DMS53 treated with DMSO at 0.1 percent for 48 hours (cell line): ENCODE measurements around the gene CFAP99.

Experiments
- DNase-seq: peaks from one replicate; lab custom pipeline; 2025; ENCODE audit not compliant: unreplicated experiment; lab: John Stamatoyannopoulos, UW

The CFAP99 gene

DNA sequence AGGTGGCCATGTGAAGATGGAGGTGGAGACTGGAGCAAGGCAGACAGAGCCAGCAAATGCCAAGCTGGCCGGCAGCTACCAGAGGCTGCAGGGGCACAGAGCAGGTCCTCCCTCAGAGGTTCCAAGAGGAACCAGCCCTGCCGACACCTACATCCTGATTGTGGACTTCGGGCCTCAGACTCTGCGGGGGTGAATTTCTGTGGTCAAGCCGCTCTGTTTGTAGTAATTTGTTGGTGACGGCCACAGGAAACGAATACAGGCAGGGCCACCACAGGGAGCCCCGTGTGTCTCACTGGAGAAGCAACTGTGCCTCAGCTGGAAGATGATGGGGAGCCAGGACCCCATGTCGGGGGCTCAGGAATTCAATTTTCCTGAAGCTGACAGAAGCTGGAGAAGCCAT is 28.6 kb upstream of the CFAP99 start:
- DNase-seq, result no peak

GRCh38 chr4:2390784-2391421 is 27.9 kb upstream of the CFAP99 start:
- DNase-seq, result no peak

GRCh38 chr4:2393353-2394270 is 25.1 kb upstream of the CFAP99 start:
- DNase-seq, result no peak

- DNase-seq, result no peak
Measured at GRCh38 chr4:2394528-2394927, 24.2 kb upstream of the CFAP99 start.

GRCh38 chr4:2395038-2395437 is 23.7 kb upstream of the CFAP99 start:
- DNase-seq, result no peak

- no peak for DNase-seq
Measured at GRCh38 chr4:2395584-2395983, 23.2 kb upstream of the CFAP99 start.

DNA sequence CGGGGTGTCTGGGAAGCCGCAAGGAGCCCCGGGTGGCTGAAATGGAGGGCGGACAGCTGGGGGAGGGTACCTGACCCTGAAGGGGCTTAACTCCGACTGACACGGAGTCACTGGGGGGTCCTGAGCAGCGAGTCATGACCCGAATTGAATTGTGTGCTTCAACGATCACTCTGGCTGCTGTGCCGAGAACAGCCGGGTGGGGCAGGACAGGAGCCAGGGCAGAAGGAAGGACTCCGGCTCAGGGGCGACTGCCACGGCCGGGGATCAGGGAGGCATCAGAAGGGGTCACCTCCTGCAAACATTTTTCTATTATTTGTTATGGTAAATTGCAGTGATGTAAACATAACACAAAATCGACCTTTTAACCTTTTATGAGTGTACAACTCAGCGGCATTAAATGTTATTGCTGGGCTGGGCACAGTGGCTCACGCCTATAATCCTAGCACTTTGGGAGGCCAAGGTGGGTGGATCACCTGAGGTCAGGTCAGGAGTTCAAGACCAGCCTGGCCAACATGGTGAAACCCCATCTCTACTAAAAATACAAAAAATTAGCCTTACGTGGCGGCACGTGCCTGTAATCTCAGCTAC is 21.9 kb upstream of the CFAP99 start:
- DNase-seq, result no peak

GRCh38 chr4:2397596-2398379 is 21.0 kb upstream of the CFAP99 start:
- DNase-seq, result no peak

DNA sequence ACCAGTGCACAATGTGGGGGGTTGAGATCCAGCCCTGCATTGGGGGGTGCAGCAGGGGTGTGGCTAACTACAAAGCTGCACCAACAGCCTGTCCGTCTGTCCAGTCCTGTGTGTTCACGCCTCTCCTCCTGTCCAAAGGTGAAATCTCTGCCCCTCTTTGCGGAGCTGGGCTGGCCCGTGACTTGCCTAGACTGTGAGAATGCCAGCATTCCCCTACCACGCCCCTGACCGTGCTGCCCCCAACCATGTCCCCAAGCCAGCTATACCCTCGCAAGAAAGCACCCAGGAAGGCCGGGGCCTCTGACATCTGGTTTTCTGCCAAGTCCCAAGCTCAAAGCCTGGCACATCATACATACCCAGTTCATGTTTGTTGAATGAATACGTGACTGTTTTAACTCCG is 19.5 kb upstream of the CFAP99 start:
- DNase-seq, result no peak

- no peak for DNase-seq
Measured at GRCh38 chr4:2399631-2400190, 19.0 kb upstream of the CFAP99 start.

- no peak for DNase-seq
Measured at GRCh38 chr4:2400841-2401609, 17.7 kb upstream of the CFAP99 start.

- DNase-seq, result no peak
Measured at GRCh38 chr4:2401610-2401983, 17.2 kb upstream of the CFAP99 start.

- peak; percentile 92 for DNase-seq
Measured at GRCh38 chr4:2402048-2402842, 16.5 kb upstream of the CFAP99 start.

GRCh38 chr4:2402941-2403340 is 15.8 kb upstream of the CFAP99 start:
- DNase-seq, result no peak

DNA sequence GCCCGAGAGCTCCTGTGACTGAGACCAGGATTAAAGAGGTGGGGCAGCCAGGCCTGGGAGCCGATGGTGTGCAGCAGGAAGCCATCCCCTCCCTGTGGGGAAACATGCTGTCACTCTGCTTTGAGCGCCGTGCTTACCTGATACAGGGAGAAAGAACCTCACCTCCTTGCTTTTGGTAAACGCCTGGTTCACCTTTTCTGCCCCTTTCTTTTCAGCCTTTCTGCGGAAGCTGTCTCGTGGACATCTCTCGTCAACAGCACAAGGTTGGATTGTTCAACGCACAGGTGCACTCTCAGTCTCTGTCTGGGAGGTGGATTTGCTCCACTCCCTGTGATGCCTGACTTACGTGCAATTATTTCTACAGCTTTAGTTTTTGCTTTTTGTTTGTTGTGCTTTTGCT is 12.3 kb upstream of the CFAP99 start:
- DNase-seq, result no peak

- DNase-seq, result no peak
Measured at GRCh38 chr4:2406920-2407319, 11.8 kb upstream of the CFAP99 start.

- DNase-seq, result no peak
Measured at GRCh38 chr4:2407991-2408342, 10.8 kb upstream of the CFAP99 start.

DNA sequence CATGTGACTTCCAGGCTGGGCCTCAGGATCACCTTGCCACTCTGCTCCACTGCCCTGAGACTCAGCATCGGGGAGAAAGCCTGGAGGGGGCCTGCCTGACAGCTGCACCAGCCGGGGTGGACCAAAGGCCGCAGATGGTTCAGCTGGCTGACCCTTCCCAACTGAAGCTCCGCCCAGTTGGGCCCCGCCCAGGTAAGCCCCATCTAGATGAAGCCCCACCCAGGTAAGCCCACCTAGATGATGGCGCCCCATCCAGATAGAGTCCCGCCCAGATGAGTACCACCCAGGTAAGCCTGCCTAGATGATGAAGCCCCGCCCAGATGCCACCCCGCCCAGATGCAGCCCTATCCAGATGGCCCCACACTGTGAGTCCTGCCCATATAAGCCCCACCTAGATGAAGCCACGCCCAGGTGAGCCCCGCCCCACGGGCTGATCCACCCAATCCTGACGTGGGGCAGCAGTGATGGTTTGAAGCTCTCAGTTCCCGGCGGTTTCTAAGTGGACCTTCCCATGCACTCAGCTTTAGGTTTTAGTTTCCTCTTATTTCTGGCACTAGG is 10.3 kb upstream of the CFAP99 start:
- no peak for DNase-seq

DNA sequence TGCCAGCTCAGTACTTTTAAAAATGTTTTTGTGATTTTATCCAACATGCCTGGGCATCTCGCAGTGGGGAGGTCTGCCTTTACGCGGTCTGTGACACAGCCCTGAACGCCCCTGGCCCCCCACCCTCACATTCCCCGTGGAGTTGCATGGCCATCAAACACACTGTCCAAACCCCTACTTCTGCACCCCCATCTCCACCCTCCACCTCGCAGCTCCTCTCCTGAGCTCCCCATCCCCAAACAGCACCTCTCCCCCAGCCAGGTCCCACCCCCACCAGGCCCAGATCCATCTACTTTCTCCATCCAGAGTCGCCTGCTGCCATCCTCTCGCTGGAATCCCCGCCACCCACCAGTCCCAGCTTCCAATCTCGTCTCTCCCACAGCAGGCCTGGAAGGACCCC is 9.8 kb upstream of the CFAP99 start:
- DNase-seq, result no peak
